HG02885 (cell line): ENCODE data around the gene PHPT1.
A peak's percentile ranks its signal among the peaks of the same experiment; 100 is the strongest.
"Not testable (repeated sequence)": the region's sequence is repeated elsewhere in the genome, so short reads cannot be mapped to it uniquely, and the experiment has no call there.

Experiments
- ATAC-seq: cut with Tn5 transposase; IDR thresholded peaks from one replicate; pipeline ENCODE4 v1.9.1; 2021; ENCODE audit warnings: mild to moderate bottlenecking; ENCODE audit not compliant: unreplicated experiment, poor library complexity

The PHPT1 gene

DNA sequence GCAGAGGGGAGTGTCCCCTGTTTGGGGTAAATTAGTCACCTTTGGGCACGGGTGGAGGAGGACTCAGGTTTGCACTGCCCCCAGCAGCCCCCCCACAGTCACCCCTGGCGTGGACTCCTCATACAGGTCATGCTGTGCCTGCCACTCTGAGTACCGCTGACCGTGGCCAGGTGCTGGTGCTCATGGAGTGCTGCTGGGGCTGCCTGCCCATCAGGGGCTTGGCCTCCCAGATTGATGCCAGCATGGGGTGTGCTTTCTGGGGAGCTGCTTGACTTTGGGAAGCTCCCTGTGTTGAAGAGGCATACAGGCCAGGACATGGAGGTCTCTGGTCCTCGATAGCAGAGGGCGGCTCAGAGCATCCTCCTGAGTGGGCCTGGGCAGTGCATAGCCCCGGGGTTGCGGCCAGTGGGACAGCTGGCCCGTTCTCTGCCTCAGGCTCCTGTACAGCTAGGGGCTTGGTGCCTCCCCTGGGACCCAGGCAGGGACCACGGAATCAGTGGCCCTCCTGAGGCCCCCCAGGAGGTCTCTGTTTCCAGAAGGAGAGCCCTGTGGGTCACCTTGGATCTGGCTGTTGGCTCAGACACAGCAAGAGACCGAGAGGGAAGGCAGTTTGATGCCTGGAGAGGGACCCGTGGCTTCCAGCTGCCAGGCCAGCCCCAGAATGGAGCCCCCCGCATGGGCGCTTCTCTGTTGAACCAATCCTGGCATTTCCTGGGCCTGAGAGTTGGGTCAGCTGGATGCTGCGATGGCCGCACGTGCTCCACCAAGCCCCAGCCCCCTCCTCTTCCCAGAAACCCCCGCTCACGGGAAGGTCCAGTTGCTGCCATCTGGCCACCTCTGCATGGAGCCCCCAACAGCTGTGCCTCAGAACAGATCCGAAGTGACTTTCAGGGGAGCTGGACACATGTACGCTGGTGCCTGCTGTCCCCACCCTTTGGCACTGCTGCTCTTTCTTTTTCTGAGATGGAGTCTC lies 13.0 kb upstream of the PHPT1 start:
- ATAC-seq = no peak

DNA sequence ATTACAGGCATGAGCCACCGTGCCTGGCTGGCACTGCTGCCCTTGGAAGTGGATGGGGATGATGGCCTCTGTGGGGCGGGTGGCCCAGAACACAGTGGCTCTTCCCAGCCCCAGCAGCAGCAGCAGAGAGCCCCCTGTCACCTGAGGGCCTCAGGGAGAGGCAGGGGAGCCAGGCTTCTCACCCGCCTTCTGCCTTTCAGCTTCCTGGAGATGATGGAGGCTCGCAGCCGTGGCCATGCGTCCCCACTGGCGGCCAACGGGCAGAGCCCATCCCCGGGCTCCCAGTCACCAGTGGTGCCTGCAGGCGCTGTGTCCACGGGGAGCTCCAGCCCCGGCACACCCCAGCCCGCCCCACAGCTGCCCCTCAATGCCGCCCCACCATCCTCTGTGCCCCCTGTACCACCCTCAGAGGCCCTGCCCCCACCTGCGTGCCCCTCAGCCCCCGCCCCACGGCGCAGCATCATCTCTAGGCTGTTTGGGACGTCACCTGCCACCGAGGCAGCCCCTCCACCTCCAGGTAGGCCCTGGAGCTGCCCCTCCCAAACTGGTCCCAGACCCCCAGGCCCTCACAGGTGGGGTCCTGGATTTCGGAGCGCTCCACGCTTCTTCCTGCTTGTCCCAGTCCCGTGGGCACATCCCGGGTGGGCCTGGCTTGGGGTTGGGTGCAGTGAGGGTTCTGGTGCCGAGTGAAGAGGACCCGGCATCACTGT lies 11.9 kb upstream of the PHPT1 start:
- no peak for ATAC-seq

DNA sequence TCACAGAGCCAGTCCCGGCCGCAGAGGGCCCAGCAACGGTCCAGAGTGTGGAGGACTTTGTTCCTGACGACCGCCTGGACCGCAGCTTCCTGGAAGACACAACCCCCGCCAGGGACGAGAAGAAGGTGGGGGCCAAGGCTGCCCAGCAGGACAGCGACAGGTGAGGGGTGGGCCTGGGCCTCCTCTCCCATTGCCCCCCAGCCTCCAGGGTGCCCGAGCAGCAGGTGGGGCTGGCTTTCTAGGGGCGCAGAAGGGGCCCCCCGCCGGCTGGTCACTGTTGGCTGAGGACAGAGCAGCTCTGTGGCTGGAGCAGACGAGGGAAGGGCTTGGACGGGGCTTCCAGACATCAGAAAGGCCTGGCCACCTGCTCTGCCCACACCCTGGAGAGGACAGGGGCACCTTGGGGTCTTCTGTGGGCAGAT lies 11.3 kb upstream of the PHPT1 start:
- ATAC-seq = not testable (repeated sequence)

DNA sequence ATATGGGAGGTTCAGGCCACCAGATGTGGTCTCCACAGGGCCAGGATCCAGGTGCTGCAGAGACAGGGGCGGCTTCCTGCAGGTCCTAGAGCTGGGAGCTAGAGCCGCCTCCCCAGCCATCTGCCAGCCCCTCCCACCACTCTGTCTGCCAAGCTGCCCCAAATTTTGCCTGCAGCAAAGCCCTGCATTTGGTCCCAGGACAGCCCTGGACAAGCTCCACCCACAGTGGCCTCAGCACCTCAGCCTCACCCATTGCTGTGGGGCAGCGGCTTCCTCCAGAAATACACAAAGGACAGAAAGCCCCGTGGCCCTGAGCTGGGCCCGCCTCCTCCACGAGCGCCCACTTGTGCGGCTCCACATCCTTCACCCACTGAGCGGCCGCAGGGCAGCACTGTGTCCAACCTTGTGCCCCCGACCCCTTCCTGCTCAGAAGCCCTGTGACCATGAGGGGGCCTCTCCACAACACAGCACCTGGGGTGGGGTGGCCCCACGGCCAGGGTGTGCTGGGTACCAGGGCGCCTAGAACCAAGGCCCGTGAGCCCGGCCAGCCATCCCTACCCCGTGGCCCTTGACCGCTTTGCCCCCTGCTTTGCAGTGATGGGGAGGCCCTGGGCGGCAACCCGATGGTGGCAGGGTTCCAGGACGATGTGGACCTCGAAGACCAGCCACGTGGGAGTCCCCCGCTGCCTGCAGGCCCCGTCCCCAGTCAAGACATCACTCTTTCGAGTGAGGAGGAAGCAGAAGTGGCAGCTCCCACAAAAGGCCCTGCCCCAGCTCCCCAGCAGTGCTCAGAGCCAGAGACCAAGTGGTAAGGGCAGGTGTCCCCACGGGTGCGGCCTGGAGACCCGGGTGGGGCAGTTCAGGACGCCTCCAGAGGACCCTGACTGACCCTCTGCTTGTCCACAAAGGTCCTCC lies 10.6 kb upstream of the PHPT1 start:
- no peak for ATAC-seq

DNA sequence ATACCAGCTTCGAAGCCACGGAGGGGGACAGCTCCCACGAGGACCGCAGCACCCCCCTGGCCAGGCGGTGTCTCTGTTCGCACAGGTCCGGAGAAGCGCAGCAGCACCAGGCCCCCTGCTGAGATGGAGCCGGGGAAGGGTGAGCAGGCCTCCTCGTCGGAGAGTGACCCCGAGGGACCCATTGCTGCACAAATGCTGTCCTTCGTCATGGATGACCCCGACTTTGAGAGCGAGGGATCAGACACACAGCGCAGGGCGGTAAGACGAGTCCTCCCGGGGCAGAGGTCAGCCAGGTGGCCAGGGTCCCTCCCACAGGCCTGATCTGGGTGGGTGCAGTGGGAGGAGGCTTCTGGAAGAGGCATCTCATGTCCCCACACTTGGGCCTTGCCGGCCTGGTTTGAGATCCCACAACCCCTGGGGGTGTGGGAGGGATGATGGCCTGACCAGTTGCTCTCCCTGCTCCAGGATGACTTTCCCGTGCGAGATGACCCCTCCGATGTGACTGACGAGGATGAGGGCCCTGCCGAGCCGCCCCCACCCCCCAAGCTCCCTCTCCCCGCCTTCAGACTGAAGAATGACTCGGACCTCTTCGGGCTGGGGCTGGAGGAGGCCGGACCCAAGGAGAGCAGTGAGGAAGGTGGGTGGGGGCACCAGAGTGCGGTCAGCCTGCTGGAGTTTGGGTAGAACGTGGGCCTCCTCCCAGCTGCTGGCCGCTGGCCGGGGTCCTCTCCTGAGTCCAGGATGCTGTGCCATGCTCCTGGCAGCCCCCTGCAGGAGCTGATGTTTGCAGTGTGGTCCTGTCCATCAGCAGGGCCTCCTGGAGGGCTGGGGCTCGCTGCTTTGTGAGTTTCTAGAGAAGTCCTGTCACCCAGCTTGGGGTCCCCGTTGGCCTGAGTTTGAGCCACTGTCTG lies 9.7 kb upstream of the PHPT1 start:
- no peak for ATAC-seq

DNA sequence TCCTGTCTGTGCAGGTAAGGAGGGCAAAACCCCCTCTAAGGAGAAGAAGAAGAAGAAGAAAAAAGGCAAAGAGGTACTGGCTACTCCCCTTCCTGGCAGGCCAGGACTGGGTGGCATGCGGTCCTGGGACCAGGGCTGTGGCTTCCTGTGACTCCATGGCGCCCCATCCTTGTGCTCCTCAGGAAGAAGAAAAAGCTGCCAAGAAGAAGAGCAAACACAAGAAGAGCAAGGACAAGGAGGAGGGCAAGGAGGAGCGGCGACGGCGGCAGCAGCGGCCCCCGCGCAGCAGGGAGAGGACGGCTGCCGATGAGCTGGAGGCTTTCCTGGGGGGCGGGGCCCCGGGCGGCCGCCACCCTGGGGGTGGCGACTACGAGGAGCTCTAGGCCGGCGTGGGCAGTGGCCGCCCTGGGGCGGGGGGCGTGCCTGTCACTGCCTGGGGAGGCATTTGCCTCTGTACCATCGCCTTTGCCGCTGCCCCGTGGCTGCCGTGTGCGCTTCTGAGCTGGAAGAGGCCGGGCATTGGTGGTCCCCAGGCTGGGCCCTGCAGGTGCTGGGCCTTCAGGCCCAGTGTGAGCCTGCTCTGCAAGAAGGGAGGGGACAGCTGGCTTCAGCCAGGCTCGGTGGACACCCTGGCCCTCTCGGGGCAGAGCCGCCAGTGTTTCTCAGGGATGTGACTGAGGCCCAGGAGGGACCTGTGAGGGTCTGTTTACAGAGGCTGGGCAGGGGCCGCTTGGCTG lies 8.9 kb upstream of the PHPT1 start:
- ATAC-seq = no peak

DNA sequence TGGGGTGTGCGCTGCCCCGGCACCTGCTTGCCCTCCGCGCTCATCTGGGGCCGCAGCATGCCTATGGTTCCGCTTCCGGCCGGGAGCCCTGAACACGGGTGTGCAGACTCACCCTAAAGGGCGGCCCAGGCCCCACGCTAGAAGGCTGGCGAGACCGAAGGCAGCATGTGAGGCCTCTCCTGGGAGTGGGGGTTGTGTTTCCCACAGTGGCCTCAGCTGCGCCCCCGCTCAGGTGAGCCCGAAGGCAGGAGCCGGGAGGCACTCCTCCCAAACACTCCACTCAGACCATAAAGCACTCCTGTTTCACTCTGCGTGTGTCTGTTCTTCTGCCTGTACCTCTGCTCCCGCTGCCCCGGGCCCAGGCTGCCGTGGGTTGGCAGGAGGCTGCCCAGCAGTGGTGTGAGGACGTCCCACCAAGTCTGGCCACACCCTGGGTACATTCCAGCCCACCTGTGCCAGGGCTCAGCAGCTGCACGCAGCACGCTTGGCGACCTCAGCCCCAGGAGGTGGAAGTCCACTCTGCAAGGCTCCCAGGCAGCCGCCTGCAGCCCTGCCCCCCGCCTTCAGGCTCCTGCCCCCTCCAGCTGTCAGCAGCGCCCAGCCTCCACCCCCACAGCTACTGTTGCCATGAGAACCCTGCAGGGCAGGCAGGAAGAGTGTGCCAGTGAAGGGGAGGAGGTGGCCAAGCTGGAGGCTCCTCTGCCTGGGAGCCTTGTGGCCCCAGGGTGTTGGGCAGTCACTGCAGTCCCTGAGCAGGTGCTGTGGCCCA lies 8.1 kb upstream of the PHPT1 start:
- ATAC-seq = no peak

DNA sequence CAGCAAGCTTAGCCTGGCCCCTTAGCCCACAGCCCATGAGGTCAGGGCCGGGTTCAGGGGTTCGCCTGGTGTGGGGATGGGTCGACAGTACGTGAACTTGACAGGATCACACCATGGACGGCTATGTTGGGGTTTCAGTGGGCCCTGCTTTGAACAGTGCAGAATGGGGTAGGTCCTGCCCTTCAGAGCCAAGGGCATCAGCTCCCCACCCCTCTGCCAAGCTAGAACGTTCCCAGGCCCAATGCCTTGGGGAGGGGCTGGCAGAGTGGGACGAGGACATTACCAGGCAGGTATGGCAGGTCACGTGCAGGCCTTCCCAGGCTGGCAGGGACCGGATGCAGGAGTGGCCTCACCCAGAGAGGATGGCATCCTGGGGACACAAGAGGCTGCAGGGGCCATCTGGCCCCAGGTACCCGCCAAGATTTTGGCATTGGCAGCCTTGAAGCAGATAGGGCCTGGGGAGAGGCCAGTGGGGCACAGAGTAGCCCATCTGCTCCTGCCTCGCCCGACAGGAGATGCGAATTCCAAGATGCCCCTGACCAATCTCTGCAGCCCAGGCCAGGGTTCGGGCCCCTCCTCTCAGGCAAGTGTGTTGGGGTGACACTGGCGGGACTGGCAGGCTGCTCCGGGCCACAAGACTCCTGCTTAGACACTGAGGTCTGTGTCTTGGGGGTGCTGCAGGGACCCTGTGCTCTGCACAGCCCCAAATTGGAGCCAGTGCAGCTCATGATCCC lies 7.4 kb upstream of the PHPT1 start:
- not testable (repeated sequence) for ATAC-seq

DNA sequence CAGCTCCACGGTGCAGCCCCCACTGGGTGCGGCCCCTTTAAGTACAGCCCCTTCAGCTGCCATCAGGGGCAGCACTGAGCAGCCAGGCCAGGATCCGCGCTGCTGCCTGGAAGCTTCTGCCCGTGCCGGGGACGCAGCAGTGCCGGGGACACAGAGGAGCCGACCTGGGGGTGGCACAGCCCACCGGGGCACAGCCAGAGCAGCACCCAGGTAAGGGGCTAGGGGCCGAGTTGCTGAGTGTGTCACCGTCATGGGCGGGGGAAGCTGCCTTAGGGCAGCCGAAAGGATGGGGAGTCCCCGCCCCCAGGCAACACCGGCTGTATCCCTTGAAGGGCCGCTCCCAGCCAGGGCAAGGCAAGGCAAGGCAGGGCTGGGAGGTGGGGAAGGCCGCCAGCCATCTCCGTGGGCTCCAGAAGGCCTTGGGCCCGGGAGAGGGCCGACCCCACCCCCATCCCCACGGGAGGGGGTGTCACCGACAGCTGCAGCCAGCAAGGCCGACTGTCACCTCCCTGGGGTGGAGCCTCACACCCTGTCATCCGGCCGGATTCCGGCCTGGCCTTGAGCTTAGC lies 6.7 kb upstream of the PHPT1 start, which contains the start of gene AJM1:
Gene AJM1, plus strand, starts transcription at position 99 of the 569 bp plus-strand sequence. CDS start 1,937 bp downstream, outside the sequence.
- ATAC-seq = peak; percentile 68

DNA sequence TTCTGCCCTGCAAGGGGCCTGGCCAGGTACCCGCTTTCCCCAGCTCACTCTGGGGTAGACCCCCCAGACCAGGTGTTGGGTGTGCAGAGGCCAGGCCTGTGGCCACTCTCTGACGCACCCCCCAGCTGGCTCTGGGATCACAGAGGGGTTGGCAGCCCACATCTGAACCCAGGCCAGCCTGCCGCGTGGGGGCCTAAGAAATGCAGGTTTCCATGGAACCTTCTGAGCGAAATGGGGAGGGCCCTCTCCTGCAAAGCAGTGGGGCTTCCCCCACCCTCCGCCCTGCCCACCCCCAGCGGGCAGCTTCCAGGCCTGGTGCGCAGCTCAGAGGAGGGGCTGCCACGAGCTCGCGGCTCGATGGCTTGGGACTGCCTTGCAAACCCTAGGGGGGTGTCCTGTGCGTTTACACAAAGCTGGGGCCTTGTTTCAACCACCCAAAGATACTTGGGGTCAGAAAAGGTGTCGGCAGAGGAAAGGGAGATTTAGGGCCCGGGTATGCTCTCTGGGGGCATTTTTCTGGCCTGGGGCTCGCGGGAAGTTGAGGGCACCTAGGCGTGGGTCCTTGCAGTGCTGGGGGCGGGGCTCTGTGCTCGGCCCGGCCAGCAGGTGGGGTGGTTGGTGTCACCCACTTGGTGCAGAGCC lies 5.9 kb upstream of the PHPT1 start:
- not testable (repeated sequence) for ATAC-seq

DNA sequence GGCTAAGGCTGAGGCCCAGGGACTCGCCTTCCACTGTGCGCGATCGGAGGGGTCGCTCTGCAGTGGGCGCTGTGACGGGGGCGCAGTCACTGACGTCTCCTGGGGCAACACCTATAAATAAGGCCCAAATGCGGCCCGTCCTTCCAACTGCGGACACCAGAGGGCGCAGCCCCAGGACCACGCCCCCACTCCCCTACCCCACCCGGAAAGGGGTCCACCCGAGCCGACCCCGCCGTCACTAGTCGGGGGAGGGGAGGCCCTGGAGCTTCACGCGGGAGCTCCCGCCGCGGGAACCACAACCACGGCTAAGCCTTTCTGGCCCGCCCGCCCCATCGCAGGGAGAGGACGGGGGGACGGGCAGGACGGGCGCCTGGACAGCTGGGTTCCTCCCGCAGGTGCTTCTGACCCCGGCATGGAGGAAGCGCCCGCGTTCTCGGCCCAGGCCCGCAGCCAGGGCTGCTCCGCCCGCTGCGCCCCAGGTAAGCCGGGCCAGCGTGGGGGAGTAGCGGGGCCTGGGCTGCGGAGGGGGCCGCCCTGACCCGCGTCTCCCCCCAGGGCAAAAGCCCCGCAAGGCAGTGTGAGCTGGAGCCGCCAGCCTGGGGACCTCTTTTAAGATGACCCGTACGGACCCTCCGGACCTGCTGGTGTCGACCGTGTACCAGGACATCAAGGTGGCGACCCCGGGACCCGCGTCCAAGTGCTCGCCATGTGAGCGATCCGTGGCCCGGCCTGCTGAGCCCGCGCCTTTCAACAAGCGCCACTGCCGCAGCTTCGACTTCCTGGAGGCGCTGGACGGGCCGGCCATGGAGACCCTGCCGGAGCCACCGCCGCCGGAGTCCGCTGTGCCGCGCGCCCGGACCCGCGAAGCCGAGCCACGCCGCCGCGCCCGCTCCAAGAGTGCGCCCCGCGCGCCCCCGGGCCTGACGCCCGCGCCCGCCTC lies 5.1 kb upstream of the PHPT1 start:
- not testable (repeated sequence) for ATAC-seq

DNA sequence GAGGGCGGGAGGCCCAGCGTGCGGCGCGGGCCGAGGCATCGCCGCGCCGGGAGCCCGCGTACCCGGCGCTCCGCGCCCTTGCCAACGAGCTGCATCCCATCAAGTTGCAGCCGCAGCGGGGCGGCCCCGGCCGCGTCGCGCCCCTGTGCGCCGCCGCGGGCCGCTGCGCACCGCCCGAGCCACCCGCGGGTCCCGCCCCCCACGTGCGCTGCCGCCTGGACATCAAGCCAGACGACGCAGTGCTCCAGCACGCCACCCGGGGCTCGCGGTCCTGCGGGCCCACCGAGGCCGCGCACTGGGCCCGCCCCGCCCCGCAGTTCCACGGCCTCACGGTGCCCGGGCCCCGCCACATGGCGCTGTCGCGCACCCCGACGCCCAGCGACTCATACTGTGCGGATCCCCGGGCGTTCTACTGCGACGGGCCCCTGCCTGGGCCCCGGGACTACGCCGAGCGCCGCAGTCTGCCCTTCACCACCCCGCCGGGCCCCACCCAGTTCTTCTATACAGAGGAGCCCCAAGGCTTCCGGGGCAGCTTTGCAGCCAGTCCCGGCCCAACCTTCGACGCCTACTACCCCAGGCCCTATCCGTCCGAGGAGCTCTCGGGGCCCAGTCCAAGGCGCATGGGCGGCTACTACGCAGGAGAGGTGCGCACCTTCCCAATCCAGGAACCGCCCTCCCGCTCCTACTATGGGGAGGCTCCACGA lies 4.3 kb upstream of the PHPT1 start:
- no peak for ATAC-seq

DNA sequence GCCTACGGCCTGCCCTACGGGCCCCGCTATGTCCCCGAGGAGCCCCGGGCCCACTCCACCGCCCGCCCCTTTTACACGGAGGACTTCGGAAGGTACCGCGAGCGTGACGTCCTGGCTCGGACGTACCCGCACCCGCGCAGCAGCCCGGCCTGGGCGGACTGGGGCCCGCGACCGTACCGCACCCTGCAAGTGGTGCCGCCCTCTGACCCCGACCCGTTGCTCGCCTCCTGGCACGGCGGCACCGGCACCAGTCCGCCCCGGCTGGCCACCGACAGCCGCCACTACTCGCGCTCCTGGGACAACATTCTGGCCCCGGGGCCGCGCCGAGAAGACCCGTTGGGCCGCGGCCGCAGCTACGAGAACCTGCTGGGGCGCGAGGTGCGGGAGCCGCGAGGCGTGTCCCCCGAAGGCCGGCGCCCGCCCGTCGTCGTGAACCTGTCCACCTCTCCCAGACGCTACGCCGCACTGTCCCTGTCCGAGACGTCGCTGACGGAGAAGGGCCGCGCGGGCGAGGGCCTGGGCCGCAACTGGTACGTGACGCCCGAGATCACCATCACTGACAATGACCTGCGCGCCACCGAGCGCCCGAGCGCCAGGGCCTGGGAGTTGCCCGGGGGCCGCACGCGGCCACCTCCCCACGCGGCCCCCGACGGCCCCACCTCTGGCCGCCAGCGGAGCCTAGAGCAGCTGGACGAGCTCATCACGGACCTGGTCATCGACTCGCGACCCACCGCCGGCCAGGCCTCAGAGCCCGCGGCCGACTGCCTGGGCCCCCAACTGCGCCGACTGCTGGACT lies 3.5 kb upstream of the PHPT1 start:
- no peak for ATAC-seq
